Transverse colon (tissue), 4 donors: ENCODE data around the gene SULT1A1.

Source experiments
- EP300 ChIP-seq: sonication (generic); formaldehyde crosslinking; IDR thresholded peaks from one replicate; pipeline ENCODE4 v1.6.1; 2017; ENCODE audit warnings: antibody characterized with exemption, low read depth
- POLR2AphosphoS5 ChIP-seq, 3 donors: sonication (generic); formaldehyde crosslinking; IDR thresholded peaks; one replicate each; pipeline ENCODE4 v1.6.1; 2016; ENCODE audit warnings: antibody characterized with exemption in 3 of 3
- TF ChIP-seq, protein P1 (sequence below), 5 experiments: fragments of 200-600 bp in 3 of 5; fragments of 450-650 bp in 2 of 5; sonication (generic) in 3 of 5; IDR thresholded peaks; 1 replicate in 2 of 5; 2 replicates in 3 of 5; pipeline ENCODE4 v1.5.1; 2016 to 2017; ENCODE audit warnings: antibody characterized with exemption in 5 of 5, inconsistent platforms in 3 of 5, mild to moderate bottlenecking in 2 of 5, moderate library complexity in 1 of 5

DNA sequence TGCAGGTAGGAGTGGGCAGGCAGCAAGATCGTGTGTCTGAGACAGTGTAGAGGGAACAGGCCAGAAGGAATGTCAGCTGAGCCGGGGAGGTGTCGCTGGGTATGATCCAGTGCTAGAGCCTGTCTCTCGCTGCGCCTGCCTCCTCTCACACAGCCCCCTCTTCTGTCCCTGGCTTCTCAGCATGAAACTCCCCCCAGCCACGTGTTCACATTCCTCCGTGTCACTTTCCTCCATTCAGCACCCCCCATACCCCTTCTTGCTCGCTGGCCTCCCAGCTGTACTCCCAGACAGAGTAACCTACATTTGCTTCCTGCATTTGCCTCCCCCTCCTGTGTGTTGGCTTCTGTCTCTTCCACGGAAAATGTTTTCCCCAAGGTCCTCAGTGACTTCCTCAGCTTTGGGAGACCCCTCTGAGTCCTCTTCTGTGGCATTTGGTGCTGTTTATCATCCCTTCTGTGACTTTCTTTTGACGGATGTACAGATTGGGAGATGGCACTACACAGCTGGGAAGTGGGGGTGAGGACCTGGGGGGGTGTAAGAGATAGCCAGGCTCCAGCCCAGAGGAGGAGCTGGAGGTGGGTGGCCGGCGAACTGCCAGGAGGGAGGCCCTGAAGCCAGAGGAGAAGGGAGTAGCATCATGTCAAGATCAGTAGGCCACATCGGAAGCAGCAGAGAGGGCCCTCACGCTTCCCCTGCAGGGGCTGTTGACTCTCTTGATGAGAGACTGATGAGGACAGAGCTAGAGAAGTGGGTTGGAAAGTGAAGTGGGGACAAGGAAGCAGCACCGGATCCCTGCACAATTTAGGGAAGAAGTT is 36.9 kb downstream of the SULT1A1 start:
- TF ChIP-seq, protein P1, sequence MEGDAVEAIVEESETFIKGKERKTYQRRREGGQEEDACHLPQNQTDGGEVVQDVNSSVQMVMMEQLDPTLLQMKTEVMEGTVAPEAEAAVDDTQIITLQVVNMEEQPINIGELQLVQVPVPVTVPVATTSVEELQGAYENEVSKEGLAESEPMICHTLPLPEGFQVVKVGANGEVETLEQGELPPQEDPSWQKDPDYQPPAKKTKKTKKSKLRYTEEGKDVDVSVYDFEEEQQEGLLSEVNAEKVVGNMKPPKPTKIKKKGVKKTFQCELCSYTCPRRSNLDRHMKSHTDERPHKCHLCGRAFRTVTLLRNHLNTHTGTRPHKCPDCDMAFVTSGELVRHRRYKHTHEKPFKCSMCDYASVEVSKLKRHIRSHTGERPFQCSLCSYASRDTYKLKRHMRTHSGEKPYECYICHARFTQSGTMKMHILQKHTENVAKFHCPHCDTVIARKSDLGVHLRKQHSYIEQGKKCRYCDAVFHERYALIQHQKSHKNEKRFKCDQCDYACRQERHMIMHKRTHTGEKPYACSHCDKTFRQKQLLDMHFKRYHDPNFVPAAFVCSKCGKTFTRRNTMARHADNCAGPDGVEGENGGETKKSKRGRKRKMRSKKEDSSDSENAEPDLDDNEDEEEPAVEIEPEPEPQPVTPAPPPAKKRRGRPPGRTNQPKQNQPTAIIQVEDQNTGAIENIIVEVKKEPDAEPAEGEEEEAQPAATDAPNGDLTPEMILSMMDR (IDR thresholded peaks at IDR 0.05) = no peak
- no peak for TF ChIP-seq POLR2AphosphoS5 (IDR thresholded peaks at IDR 0.05)
- no peak for TF ChIP-seq EP300
